ENCODE data around the gene OR56A5.

DNA sequence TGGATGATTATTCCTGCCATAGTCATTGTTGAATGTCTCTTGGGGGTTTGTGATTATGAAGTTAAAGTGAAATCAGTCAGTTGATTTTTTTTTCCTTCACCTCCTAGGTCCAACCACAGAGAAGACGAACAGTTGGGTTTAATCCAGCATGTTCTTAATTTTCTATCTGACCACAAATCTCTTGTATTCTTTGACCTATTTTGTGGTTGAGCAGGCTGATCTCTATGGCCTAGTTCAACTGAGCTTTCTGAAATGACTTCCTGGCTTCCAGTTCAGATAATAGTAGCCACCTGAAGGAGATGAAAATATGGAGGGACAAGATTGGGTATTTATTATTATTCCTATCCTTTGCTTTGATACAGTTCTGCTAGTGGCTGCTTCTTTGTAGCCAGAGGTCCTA is 5.2 kb upstream of the OR56A5 start:
- TF ChIP-seq, protein P1, sequence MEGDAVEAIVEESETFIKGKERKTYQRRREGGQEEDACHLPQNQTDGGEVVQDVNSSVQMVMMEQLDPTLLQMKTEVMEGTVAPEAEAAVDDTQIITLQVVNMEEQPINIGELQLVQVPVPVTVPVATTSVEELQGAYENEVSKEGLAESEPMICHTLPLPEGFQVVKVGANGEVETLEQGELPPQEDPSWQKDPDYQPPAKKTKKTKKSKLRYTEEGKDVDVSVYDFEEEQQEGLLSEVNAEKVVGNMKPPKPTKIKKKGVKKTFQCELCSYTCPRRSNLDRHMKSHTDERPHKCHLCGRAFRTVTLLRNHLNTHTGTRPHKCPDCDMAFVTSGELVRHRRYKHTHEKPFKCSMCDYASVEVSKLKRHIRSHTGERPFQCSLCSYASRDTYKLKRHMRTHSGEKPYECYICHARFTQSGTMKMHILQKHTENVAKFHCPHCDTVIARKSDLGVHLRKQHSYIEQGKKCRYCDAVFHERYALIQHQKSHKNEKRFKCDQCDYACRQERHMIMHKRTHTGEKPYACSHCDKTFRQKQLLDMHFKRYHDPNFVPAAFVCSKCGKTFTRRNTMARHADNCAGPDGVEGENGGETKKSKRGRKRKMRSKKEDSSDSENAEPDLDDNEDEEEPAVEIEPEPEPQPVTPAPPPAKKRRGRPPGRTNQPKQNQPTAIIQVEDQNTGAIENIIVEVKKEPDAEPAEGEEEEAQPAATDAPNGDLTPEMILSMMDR (IDR thresholded peaks at IDR 0.05), result no peak
- no peak for TF ChIP-seq POLR2A (IDR thresholded peaks at IDR 0.05)

All from esophagus squamous epithelium (tissue), 4 donors.